Thoracic aorta (tissue), 2 donors: ENCODE data around the gene TBC1D10B. TPM values are rescaled to one million over a fixed set of nuclear protein-coding genes. Genes with fewer than 3 reads are reported as not detected.
"Not testable (repeated sequence)": the region's sequence is repeated elsewhere in the genome, so short reads cannot be mapped to it uniquely, and the experiment has no call there.

Experiments used
- ATAC-seq: fragments of 150-250 bp; one replicate; pipeline ENCODE4 v1.8.0; 2017; ENCODE audit warnings: low read depth; ENCODE audit not compliant: insufficient number of reproducible peaks, low FRiP score
- DNase-seq: peaks from one replicate; pipeline ENCODE4 v3.0.0-alpha.2; 2020; ENCODE audit warnings: low spot score
- H3K27ac ChIP-seq, 2 donors: fragments of 200-600 bp; sonication (generic); 1 replicate in 1 of 2; 2 replicates in 1 of 2; pipeline ENCODE4 v1.5.1; 2016; ENCODE audit warnings: mild to moderate bottlenecking in 2 of 2, moderate library complexity in 2 of 2
- H3K27me3 ChIP-seq: fragments of 200-600 bp; sonication (generic); replicated peaks from 2 replicates; pipeline ENCODE4 v1.6.0; 2016; ENCODE audit warnings: mild to moderate bottlenecking; ENCODE audit not compliant: insufficient read depth
- H3K36me3 ChIP-seq: fragments of 200-600 bp; sonication (generic); one replicate; pipeline ENCODE4 v1.5.1; 2016
- H3K4me1 ChIP-seq, 2 donors: fragments of 200-600 bp; sonication (generic); 1 replicate in 1 of 2; 2 replicates in 1 of 2; pipeline versions ENCODE4 v1.5.1 to v1.6.0; 2016; ENCODE audit warnings: low read depth in 2 of 2, mild to moderate bottlenecking in 1 of 2; ENCODE audit not compliant: control insufficient read depth in 1 of 2
- H3K4me3 ChIP-seq: fragments of 200-600 bp; sonication (generic); 2 replicates; pipeline ENCODE4 v1.5.1; 2016; ENCODE audit warnings: mild to moderate bottlenecking
- H3K9me3 ChIP-seq: fragments of 200-600 bp; sonication (generic); 2 replicates; pipeline ENCODE4 v1.5.1; 2016
- CTCF ChIP-seq: fragments of 200-600 bp; sonication (generic); IDR thresholded peaks from one replicate; pipeline ENCODE4 v1.5.1; 2019; ENCODE audit warnings: antibody characterized with exemption
- total RNA-seq, 2 donors: library from RNA; depleted of rRNA; stranded (reverse); fragments of >200 nt; gene quantifications; one replicate each; pipeline versions ENCODE4 v1.1.0 to v1.2.3, GENCODE V29; 2016

TBC1D10B gene
- total RNA-seq, 2 donors from 2014 or later = 34.5 TPM

DNA sequence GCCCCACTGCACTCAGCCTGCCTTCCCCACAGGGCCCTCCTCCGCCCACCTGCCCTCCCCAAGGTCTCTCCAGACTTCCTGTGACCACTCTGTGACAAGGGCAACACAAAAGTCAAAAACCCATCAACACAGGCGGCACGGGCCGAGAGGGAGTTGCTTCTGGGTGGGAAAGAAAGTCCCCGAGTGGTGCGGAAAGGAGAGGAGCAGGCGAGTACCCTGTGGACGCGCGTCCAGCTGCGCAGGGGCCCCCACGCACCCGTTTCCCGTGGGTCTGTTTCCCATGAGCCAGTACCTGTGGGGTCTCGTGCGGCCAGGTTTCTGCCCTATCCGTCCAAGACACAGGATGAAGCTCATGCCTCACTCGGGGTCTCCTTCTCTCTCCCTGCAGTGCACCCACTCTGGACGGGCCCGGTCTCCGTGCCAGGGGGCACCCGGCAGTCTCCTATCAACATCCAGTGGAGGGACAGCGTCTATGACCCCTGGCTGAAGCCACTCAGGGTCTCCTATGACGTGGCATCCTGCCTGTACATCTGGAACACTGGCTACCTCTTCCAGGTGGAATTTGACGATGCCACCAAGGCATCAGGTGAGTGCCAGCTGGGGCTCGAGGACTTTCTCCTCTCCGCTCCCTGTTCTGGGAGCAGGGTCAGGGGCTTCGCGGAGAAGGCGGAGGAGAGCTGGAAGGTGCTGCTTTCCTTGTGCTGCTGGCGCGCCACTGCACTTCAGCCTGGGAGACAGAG is 27.4 kb downstream of the TBC1D10B start:
- ATAC-seq = no peak
- no peak for DNase-seq
- H3K4me1 ChIP-seq = peaks cover 0 to 18% of the 10 kb centered on the region in 2 donors

DNA sequence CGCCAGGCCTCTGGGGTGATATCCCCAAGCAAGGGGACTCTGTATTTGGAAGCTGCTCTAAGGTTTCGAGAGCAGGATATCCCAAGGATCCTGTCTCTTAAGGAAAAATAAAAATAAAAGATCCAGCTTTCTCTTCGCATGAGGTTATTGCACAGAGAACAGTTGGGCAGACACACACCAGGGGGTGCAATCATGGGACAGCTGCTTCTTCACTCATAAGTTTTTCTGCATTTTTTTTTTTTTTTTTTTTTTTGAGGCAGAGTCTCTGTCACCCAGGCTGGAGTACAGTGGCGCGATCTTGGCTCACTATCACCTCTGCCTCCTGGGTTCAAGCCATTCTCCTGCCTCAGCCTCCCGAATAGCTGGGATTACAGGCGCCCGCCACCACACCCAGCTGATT is 28.3 kb downstream of the TBC1D10B start:
- not testable (repeated sequence) for H3K36me3 ChIP-seq, H3K27ac ChIP-seq, DNase-seq, H3K27me3 ChIP-seq, ATAC-seq, H3K9me3 ChIP-seq, H3K4me3 ChIP-seq
- peaks cover 0 to 18% of the 10 kb centered on the region in 2 donors for H3K4me1 ChIP-seq

More for the DNA sequence above, 27.4 kb downstream of the TBC1D10B start:
- H3K4me3 ChIP-seq = no peak overlapping the region
- H3K27ac ChIP-seq = no peak overlapping the region
- no peak for TF ChIP-seq CTCF
- no peaks in the 10 kb centered on the region for H3K36me3 ChIP-seq
- H3K27me3 ChIP-seq = no peaks in the 10 kb centered on the region
- H3K9me3 ChIP-seq = no peaks in the 10 kb centered on the region

- no peak overlapping the region for H3K27ac ChIP-seq
- no peaks in the 10 kb centered on the region for H3K9me3 ChIP-seq
- DNase-seq = no peak
- no peak for TF ChIP-seq CTCF
- no peak overlapping the region for H3K4me3 ChIP-seq
- ATAC-seq = no peak
- no peaks in the 10 kb centered on the region for H3K27me3 ChIP-seq
- no peaks in the 10 kb centered on the region for H3K36me3 ChIP-seq
- peaks cover 5 to 23% of the 10 kb centered on the region in 2 donors for H3K4me1 ChIP-seq
These were observed 29.7 kb downstream of the TBC1D10B start for GRCh38 chr16:30340621-30341020.

DNA sequence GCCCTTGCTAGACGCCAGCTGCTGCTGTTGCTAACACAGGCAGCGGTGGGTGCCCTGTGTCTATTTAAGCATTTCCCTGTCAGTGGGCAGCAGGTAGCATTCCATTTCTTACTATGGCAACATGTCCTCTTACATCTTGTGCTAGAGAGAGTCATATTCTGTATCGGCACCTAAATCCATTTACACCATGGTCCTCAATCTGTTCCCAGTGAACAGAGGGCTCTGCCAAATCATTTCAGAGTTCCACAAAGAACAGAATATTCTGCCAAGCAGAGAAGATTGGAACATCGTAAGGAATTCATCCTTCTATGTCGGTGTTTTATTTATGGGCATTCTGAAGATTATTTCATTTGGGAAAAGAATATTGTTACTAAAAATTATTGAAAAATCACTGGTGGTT is 31.6 kb downstream of the TBC1D10B start:
- H3K36me3 ChIP-seq, ATAC-seq, DNase-seq, H3K27me3 ChIP-seq, H3K9me3 ChIP-seq, H3K4me3 ChIP-seq: not testable (repeated sequence)
- peak overlapping the region in 1 of 2 donors; percentile 33 for H3K27ac ChIP-seq
- peaks cover 5 to 24% of the 10 kb centered on the region in 2 donors for H3K4me1 ChIP-seq

DNA sequence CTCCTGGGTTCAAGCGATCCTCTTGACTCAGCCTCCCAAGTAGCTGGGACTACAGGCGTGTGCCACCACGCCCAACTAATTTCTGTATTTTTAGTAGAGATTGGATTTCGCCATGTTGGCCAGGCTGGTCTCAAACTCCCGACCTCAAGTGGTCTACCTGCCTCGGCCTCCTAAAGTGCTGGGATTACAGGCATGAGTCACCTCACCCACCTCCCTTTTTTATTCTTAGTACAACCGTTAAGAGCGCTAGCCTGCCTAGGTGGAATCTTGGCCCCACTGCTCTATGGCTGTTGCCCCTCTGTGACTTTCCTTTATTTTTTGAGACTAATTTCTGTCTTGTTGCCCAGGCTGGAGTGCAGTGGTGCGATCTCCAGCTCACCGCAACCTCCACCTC is 32.3 kb downstream of the TBC1D10B start:
- H3K9me3 ChIP-seq, DNase-seq, H3K36me3 ChIP-seq, H3K27me3 ChIP-seq, H3K4me3 ChIP-seq, ATAC-seq: not testable (repeated sequence)
- Histone ChIP-seq H3K27ac (peak overlapping the region in 1 of 2 donors; percentile 33), H3K4me1 (peaks cover 5 to 28% of the 10 kb centered on the region in 2 donors)

GRCh38 chr16:30335598-30336474 is 34.5 kb downstream of the TBC1D10B start:
- DNase-seq (no peak), ATAC-seq (no peak)
- Histone ChIP-seq H3K9me3 (no peaks in the 10 kb centered on the region), H3K4me1 (peaks cover 5 to 28% of the 10 kb centered on the region in 2 donors), H3K36me3 (no peaks in the 10 kb centered on the region), H3K27me3 (no peaks in the 10 kb centered on the region), H3K27ac (peak overlapping the region; percentile 92 to 97), H3K4me3 (peak overlapping the region; percentile 96)
- no peak for TF ChIP-seq CTCF

DNA sequence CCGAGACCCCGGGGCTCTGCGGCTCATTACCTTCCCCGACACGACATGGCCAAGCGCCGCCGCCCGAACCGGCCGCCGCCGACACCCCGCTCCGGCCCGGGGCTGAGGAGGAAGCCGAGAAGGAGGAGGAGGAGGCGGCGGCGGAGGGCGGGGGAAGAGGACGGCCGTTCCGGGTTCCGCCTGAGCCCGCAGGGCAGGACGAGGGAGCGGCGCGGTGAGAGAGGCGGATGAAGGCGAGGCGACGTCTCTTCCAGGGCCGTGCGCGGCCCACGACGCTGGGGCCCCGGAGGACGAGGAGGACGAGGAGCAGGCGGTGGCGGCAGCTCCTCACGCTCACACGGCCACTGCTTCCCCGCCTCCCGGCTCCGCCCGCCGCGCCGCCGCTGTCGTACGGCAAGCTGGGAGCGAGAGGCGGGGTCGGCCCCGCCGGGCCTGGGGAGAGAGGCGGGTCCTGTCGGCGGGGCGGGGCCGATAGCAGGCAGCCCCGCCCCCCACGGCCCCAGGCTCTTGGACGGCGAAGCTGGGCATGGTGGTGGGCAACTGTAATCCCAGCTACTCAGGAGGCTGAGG is 35.2 kb downstream of the TBC1D10B start:
- peaks cover 5 to 28% of the 10 kb centered on the region in 2 donors for H3K4me1 ChIP-seq
- not testable (repeated sequence) for H3K27me3 ChIP-seq, H3K9me3 ChIP-seq, H3K36me3 ChIP-seq
- ATAC-seq (peak; percentile 78), DNase-seq (peak; percentile 50)
- H3K27ac ChIP-seq = peak overlapping the region; percentile 92 to 97
- H3K4me3 ChIP-seq = peak overlapping the region; percentile 96

GRCh38 chr16:30334473-30334989 is 35.8 kb downstream of the TBC1D10B start:
- not testable (repeated sequence) for H3K36me3 ChIP-seq, H3K9me3 ChIP-seq, DNase-seq, H3K27me3 ChIP-seq
- ATAC-seq = peak; percentile 86
- peaks cover 5 to 26% of the 10 kb centered on the region in 2 donors for H3K4me1 ChIP-seq
- peak overlapping the region; percentile 96 for H3K4me3 ChIP-seq
- peak overlapping the region; percentile 92 to 97 for H3K27ac ChIP-seq

- H3K4me3 ChIP-seq, H3K4me1 ChIP-seq, H3K9me3 ChIP-seq, ATAC-seq, DNase-seq, H3K27me3 ChIP-seq, H3K36me3 ChIP-seq: not testable (repeated sequence)
- peak overlapping the region in 1 of 2 donors; percentile 21 for H3K27ac ChIP-seq
These were observed 46.1 kb downstream of the TBC1D10B start for GRCh38 chr16:30324220-30324619.
